GM23248 (cell line): Measurements from ENCODE around the gene SPIB.

Experiments
- EZH2 ChIP-seq: fragments of 200-600 bp; sonication (generic); IDR thresholded peaks from 2 replicates; pipeline ENCODE4 v1.6.1; 2018; ENCODE audit warnings: antibody characterized with exemption, mild to moderate bottlenecking; ENCODE audit not compliant: insufficient read depth, poor library complexity, severe bottlenecking
- EZH2phosphoT487 ChIP-seq: fragments of 200-600 bp; sonication (generic); IDR thresholded peaks from 2 replicates; pipeline ENCODE4 v1.6.1; 2018; ENCODE audit warnings: antibody characterized with exemption, moderate library complexity, mild to moderate bottlenecking, low read depth; ENCODE audit not compliant: insufficient read depth

- TF ChIP-seq EZH2 = no peak
- no peak for TF ChIP-seq EZH2phosphoT487
These were observed 60.4 kb downstream of the SPIB start for GRCh38 chr19:50478901-50479715.
